Thoracic aorta endothelial cell (primary cell): ENCODE measurements around the gene CD70. TPM values are rescaled to one million over a fixed set of nuclear protein-coding genes. Genes with fewer than 3 reads are reported as not detected.

Experiments used
- small RNA-seq: library from RNA; depleted of rRNA; stranded (forward); fragments of <200 nt; gene quantifications from one replicate; pipeline ENCODE3, GENCODE V24; 2012
- total RNA-seq: library from RNA; depleted of rRNA; stranded (reverse); fragments of >200 nt; gene quantifications from 2 replicates; pipeline ENCODE4 v1.2.3, GENCODE V29; 2012

CD70 gene
- not detected in 2 replicates for total RNA-seq

GRCh38 chr19:6590827-6591319, at the start of gene CD70:
Gene CD70 (minus strand): TSS chr19:6591150. CDS start chr19:6591002, 148 bp downstream.

Small RNA genes lying within 50 kb of the gene (small RNA-seq; reads per million reads assigned to genes)
- gene RF00019, result not detected

Other genes with a start within 250 kb of the CD70 start
- gene CLPP, start 229.6 kb downstream of the CD70 start, total RNA-seq, result 58.9 and 77.5 TPM in 2 replicates
- 25.6 and 27.5 TPM in 2 replicates for gene ALKBH7, start 218.4 kb downstream of the CD70 start, total RNA-seq
- 0.93 and 1.1 TPM in 2 replicates for gene PSPN, start 215.2 kb downstream of the CD70 start, total RNA-seq
- 40.4 and 45.8 TPM in 2 replicates for gene GTF2F1, start 198.0 kb downstream of the CD70 start, total RNA-seq
- 148 and 197 TPM in 2 replicates for gene KHSRP, start 166.3 kb downstream of the CD70 start, total RNA-seq
- 0.27 TPM in 1 of 2 replicates, not detected in the other for gene SLC25A41, start 157.4 kb downstream of the CD70 start, total RNA-seq
- 31.8 and 32.2 TPM in 2 replicates for gene SLC25A23, start 131.4 kb downstream of the CD70 start, total RNA-seq
- not detected in 2 replicates for gene CRB3, start 126.9 kb downstream of the CD70 start, total RNA-seq
- not detected in 2 replicates for gene DENND1C, start 109.4 kb downstream of the CD70 start, total RNA-seq
- gene TUBB4A, start 88.8 kb downstream of the CD70 start, total RNA-seq, result not detected in 2 replicates
- 0.40 and 0.79 TPM in 2 replicates for gene TNFSF9, start 60.1 kb downstream of the CD70 start, total RNA-seq
- gene TNFSF14, start 79.0 kb upstream of the CD70 start, total RNA-seq, result not detected in 2 replicates
- 0.14 and 0.27 TPM in 2 replicates for gene C3, start 129.5 kb upstream of the CD70 start, total RNA-seq
- 33.0 and 38.7 TPM in 2 replicates for gene GPR108, start 146.4 kb upstream of the CD70 start, total RNA-seq
- 51.2 and 53.1 TPM in 2 replicates for gene TRIP10, start 148.5 kb upstream of the CD70 start, total RNA-seq
- gene SH2D3A, start 176.3 kb upstream of the CD70 start, total RNA-seq, result 0.07 TPM in 1 of 2 replicates, not detected in the other
- gene VAV1, start 181.6 kb upstream of the CD70 start, total RNA-seq, result not detected in 2 replicates